ENCODE data around the gene ENPP7.

ENPP7 gene

DNA sequence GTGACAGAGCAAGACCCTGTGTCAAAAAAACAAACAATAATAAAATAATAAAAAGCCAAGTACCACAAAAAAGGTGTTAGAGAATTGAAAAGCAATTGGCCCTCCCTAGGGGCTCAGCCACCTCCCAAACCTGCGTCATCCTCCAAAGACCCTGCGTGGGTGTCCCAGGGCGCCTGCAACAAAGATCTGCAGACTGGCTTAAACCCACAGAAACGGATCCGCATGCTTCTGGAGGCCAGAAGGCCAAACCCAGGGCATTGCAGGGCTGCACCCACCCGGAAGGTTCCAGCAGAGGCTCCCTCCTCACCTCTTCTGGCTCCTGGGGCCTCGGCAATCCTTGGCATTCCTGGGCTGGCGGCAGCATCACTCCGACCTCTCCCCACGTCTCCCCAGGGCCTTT lies 1.5 kb downstream of the ENPP7 start:
- DNase-seq, result no peak

DNA sequence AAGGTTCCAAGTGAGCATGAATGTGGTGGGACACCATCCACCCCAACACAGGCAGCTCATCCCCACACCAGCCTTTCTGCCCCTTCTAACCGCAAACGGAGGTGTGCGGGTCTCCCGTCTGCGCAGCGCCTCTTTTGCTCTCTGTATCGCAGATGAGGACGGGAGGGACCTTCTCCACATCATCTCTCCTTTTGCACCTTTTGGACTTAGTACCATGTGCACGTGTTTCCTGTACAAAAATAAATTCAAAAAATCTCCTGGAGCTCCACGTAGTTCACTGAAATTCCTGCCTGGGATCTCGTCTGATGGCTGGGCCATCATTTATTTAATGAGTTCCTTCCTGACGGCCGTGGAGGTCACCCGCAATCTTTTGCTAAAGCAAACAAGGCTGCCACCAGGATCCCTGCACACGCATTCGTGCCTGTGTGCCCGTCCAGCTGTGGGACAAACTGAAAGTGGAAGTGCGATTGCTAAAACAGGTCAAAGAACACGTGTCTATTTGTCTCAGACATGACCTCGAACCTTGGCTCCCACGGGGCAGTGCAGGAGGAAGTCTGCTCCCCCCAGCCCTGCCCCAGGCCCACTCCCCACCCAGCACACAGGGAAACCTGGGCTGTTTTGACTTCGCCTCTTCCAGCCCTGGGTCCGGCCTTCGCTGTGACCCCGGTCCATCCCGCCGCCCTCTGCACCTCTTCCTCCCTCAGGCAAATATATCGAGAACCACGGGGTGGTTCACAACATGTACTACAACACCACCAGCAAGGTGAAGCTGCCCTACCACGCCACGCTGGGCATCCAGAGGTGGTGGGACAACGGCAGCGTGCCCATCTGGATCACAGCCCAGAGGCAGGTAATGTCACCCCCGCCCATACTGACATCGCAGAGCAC lies 2.3 kb downstream of the ENPP7 start:
- DNase-seq, result no peak

DNA sequence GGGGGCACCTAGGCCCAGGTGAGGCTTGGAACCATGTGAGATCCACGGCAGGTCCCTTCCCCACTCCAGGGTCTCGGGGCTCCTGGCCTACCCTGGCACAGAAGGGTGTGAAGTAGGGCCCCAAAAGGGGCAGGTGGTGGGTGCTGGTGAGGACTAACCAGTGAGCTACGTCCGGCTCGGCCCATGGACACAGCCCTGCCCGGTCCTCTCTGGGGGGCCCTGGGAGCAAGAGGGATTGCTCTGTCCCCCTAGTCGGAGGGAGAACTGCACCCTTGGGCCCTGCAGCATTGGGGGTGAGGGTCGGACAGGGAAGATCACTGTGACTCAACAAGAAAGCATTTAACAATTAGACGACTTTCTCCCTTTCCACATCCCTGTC lies 2.9 kb downstream of the ENPP7 start:
- no peak for DNase-seq

DNA sequence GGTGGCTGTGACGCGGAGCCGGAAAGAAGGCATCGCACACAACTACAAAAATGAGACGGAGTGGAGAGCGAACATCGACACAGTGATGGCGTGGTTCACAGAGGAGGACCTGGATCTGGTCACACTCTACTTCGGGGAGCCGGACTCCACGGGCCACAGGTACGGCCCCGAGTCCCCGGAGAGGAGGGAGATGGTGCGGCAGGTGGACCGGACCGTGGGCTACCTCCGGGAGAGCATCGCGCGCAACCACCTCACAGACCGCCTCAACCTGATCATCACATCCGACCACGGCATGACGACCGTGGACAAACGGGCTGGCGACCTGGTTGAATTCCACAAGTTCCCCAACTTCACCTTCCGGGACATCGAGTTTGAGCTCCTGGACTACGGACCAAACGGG lies 4.4 kb downstream of the ENPP7 start:
- no peak for DNase-seq

DNA sequence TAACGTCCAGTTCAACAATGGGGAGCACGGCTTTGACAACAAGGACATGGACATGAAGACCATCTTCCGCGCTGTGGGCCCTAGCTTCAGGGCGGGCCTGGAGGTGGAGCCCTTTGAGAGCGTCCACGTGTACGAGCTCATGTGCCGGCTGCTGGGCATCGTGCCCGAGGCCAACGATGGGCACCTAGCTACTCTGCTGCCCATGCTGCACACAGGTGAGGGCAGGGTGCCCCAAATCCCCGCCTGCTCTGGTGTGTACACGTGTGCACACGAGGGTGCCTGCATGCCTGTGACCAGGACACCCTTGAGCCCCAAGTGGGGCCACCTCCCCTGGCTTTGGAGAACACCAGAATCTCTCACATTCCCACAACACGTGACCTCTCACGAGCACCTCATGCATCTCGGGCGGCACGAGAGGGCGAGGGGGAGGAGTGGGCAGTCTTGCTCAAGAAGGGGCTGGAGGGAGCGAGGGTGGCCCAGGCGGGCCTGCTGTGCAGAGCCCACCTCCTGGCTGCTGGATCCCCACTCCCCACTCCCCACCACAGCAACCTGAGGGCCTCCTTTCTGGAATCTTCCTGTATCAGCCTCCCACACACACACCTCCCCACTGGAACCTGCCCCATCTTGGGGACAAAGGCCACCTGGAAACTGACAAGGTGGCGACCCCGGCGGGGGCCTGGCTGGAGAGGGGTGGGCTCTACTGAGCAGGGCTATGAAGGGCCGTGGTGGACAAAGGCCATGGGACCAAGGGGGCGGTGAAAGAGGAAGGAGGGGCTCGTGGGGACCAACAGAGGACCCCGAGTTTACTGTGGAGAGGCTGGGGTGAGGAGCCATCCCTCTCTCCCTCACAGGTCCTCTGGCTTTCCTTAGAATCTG lies 6.5 kb downstream of the ENPP7 start:
- no peak for DNase-seq

DNA sequence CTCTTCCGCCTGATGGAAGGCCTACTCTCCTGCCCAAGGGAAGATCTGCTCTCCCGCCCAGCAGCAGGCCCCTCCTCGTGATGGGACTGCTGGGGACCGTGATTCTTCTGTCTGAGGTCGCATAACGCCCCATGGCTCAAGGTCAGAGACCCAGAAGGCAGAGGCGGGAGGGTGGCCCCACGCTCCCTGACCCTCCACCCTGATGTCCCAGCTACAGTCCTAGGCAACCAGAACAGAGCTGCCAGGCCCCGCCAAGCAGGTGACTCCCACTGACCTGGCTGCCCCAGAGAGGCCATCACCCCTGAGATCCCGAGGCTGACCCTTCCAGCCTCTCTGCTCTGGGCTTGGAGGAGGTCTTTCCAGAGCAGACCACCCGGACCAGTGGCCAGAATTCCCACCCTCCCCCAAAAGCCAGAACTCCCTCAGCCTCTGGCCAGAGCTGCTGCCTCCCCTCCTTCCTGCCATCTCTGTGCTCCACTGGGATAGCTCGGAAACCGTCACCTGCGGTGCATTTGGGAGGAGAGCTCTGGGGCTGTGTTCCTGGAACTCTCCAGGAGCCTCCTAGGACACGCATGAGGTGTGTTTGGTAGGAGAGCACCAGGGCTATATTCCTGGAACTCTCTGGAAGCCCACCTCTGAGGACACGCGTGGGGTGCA lies 7.3 kb downstream of the ENPP7 start:
- DNase-seq, result no peak

DNA sequence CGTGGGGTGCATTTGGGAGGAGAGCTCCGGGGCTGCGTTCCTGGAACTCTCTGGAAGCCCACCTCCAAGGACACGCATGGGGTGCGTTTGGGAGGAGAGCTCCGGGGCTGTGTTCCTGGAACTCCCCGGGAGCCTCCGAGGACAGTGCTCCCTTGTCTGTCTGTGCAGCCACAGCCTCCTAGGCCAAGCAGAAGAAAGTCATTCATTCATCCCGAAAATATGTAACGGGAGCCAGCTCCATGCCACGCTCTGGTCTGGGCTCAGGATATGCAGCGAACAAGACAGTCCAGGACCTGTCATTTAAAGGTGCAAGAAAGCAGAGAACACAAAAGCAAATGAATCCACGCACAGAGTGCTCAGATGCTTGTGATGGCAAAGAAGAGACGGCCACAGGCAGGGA lies 7.9 kb downstream of the ENPP7 start:
- no peak for DNase-seq

DNA sequence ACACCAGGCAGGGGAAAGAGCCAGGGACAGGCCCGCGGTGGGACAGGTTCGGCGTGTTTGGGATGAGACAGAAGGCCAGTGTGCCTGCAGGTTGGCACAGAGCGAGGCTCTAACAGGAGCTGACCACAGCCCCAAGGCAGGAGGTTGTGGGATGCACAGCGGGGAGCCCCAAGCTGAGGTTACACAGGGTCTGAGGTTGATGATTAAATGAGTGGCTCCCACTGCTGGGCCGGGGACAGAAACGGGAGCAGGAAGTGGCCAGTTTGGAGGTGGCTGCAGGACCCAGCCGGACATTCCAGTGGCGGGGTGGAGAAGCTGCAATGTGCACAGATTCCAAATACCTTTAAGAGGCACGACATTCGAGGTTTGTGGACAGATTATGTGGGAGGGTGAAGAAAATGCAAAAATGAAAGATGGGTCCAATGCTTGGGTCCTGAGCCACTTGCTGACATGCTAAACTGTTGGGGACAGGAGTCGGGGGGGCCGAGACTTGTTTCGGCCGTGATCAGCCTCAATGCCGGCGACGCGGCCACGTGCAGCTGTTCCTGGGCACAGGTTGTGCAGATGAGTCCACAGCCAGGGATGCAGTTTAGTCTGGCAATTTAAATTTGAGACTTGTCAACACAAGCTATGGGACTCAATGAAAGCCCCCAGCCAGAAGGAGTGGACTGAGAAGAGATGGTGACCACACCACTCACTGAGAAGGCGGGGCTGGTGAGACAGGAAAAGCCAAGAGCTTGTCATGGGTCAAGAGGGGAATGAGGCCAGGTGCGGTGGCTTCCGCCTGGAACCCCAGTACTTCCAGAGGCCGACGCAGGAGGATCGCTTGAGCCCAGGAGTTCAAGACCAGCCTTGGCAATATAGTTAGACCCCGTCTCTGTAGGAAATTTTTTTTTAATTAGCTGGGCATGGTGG lies 8.7 kb downstream of the ENPP7 start:
- DNase-seq, result no peak

DNA sequence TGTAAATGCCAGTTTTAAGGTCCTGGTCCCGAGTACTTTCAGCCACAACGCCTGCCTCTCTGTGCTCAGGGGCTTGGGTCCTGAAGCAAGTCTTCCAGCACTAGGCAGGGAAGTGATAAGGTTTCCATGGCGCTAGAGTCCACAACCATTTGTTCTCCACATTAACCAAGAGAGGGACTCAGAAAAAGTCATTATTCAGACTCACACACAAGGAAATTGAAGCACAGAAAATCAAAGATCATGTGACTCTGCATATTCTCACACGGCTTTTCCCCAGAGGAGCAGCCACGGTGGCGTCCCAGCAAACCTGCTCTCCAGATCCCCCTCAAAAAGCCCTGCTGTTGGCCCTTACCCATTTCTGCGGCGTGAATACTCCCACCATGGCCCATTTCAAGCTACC lies 9.7 kb downstream of the ENPP7 start:
- DNase-seq, result no peak

DNA sequence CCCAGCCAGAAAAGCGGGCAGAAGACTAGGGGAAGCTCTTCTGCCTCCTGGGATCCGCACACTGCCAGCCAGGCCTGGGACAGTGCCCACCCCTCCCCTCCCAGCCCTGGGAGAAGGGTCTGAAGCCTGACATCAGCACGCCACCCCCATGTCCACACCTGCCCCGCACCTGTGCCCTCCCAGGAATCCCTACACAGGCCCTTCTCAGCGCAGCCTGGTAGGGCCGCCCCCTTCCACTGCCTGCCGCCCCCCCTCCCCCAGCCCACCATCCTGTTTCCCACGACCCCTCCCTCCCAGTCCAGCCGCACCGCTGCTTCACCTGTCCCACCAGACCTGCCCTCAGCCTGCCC lies 10.6 kb downstream of the ENPP7 start:
- DNase-seq, result no peak

DNA sequence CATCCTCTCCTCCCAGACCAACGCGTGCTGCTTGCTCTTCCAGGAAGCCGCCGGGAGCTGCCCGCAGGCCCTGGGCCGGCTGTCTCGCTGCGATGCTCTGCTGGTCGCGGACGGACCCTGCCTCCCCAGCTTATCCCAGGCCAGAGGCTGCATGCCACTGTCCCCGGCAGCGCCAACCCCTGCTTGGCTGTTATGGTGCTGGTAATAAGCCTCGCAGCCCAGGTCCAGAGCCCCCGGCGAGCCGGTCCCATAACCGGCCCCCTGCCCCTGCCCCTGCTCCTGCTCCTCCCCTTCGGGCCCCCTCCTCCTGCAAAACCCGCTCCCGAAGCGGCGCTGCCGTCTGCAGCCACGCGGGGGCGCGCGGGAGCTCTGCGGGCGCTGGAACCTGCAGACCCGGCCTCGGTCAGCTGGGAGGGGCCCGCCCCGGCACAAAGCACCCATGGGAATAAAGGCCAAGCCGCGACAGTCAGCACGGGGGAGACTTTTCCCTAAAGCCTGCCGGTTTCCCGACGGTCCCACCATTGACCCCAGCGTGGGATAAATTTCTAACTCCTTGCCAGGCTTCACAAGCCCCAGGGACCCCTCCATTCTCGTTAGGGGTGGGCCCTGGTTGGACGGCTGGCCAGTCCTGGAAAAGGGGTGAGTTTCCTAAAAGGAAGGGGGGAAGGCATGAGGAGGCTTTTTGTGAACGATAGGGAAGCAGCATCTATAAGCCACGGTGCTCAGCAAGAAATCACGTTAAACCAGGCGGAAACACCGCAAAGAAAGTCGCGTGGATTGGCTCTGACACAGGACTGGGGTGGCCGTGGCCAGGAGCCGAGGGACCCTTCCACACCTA lies 11.2 kb downstream of the ENPP7 start:
- DNase-seq, result peak; percentile 85

DNA sequence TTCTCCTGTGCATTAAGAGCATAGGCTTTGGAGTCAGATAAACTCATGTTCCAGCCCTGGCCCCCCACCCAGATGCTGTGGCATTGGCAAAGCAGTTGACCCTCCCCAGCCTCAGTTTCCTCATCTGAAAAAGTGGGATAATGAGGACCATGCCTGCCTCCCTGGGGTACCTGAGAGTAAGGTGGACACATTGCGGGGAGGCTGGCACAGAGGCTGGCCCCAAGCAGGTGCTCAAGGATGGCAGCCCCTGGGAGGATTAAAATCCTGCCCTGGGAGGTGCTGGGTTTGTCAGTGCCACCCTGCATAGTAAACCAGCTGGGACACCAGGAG lies 11.8 kb downstream of the ENPP7 start:
- DNase-seq, result no peak

DNA sequence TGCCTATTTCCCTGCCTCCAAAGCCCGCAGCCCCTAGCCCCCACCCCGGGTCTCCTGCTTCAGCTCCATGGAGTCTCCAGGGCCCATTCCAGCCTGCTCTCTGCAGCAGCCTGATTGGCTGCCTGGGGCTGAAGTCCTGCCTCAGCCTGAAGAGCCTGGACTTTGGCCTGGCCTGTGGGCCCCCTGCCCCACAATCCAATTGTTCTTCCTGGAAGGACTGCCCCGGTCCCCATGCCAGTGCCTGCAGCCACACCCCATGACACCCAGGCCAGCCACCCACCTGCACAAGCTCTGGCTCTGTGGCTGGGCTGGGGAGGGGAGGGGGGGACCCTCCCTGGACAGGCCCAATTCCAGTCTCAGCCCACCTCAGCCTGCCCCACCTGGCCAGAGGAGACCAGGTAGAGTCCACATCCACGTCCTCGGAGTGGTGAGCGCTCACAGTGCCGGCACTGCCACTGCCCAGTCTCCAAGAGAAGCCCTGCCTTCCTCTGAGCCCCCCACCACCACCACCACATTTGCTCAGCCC lies 12.3 kb downstream of the ENPP7 start:
- no peak for DNase-seq

DNA sequence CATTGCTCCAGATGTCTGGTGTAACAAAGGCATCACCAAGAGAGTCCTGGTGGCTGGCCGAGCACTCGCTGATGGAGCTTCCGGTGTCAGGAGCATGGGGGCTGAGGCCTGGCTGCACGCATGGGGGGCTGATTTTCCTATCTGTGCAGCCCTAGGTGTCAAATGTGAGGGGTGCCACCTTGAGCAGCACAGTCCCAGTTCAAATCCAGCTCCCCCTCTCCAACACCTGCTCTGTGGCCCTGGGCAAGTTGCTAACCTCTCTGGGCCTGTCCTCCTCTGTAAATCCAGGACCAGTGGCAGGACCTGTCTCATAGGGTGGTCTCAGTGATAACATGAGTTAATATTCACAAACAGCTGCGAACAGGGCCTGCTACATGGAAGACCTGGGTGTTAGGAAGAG lies 12.9 kb downstream of the ENPP7 start:
- DNase-seq, result no peak

DNA sequence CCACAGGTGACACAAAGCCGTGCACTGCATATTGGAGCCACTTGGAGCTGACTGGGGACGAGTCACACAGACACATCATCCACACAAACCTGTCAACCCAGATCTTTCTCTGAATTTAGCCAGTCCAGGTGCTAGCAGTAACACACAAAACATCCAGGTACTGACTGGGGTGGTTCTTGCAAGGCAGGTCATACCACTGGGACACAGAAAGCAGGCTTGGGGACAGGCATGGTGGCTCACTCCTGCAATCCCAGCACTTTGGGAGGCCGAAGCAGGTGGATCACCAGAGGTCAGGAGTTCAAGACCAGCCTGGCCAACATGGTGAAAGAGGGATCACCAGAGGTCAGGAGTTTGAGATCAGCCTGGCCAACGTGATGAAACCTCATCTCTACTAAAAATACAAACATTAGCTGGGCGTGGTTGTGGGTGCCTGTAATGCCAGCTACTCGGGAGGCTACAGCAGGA lies 14.9 kb downstream of the ENPP7 start:
- no peak for DNase-seq

DNA sequence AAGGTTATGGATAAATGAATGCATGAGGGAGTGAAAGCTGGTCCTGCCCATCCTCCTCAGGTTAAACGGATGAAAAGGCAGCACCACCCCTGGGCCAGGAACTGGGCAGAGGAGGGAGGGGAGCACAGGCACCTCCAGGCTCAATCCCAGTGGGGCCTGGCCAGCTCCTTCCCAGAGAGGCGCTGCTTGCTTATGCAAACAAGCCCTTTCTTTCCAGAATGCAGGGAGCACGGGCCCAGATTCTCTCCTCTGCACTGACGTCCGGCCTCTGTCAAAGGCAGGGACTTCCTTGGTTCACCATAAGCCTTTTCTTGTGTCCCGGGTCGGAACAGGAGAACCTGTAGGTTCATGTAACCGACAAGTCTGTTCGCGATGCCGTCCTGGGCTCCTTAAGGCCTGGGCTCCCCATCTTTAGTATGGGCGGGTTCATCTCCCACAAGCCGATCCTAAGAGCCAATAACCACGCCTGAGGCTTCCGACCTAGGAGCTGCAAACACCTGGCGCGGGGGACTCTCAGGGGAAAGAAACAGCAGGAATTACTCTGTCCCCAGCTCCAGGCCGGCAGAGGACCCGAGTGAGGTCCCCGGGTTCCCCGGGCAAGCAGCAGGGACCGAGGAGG lies 16.3 kb downstream of the ENPP7 start:
- no peak for DNase-seq

DNA sequence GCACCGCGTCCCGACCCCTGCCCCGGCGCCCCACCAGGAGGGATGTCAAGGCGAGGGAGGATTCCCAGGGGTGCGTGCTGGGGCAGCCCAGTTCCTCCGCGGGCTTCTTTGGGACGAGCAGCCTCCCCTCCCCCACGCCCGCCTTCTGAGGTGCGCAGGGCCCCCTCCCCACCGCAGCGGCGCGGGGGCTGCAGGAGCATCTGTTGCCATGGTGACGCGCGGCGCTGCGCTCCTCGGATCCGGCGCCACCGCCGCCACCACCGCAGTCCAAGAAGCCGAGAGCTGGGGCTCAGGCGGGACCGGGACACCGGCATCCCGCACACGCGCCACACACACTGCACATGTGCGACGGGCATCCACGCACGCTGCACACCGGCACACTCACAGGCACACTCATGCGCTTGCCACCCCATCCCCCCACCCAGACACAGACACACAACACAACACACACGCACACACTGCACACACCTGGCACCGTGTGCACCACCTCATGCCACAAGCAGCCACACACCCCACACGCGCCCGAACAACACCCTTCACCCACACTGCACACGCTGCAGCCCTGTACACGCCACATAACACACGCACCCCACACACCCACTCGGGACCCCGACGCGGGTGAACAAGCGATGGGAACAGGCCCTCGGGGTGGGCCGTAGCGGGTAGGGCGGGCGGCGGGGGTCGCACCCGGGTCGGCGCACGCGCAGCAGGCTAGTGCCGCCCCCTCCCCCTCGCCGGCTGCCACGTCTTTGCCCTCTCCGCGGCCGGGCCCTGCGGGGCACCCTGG lies 17.0 kb downstream of the ENPP7 start:
- no peak for DNase-seq

DNA sequence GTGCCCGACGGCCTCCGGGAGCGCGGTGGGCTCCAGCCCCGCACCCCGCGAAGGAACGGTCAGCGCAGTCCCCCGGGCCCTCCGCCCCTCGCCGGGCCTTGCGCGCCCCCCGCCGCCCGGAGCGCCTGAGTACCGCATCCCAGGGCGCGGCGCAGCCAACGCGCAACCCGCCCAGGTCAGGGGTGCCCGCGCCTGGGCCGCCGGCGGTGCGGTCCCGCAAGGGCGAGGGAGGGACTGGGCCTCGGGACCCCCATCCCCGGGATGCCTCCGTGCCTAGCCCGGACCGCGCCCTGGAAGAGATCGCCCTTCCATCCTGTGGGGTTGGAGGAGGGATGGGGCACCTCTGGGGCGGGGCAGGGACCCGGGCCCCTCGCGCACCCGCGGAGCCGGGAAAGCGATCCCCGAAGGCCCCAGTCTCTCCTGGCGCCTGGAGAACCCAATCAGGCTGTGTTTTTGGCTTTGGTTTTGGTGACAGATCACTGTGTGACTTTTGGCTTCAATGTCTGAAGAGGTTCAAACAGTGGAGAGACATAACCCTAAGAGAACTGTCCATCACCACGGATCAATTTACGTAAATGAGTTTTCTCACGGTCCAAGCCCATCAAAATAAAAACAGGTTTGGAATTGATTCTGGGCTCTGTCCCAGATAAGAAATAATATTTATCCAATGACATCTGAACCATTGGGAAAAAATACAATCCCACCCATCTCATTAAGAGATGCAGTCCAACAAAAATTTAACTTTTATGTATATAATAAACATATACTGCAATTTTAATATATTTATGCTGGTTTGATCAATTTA lies 17.8 kb downstream of the ENPP7 start:
- no peak for DNase-seq

Measured in right kidney (tissue), 1 donor.